Dendritic cell treated with granulocyte-macrophage colony-stimulating factor and Interleukin-4, amounts not matched to agents 40 ng/mL and 50 ng/mL, for 4 days (primary cell): Measurements from ENCODE around the gene PDGFRA.

Experiments
- H3K27ac Mint-ChIP-seq: one replicate; pipeline ENCODE4 v1.8.0; 2022; ENCODE audit warnings: mild to moderate bottlenecking, mixed read lengths
- H3K27me3 Mint-ChIP-seq: one replicate; pipeline ENCODE4 v1.8.0; 2022; ENCODE audit warnings: mild to moderate bottlenecking, mixed read lengths
- H3K36me3 Mint-ChIP-seq: one replicate; pipeline ENCODE4 v1.8.0; 2022; ENCODE audit warnings: low read depth, mixed read lengths
- H3K4me1 Mint-ChIP-seq: one replicate; pipeline ENCODE4 v1.8.0; 2022; ENCODE audit warnings: low read depth, mixed read lengths
- H3K4me3 Mint-ChIP-seq: one replicate; pipeline ENCODE4 v1.8.0; 2022; ENCODE audit warnings: mild to moderate bottlenecking, moderate library complexity, mixed read lengths
- H3K9me3 Mint-ChIP-seq: one replicate; pipeline ENCODE4 v1.8.0; 2022; ENCODE audit warnings: mixed read lengths
- intact Hi-C: fragments of 100-400 bp; cut with micrococcal nuclease; formaldehyde crosslinking; loops from one replicate; pipeline ENCODE4 v1.15.0; 2022

Gene PDGFRA

GRCh38 chr4:54217642-54218495 lies 11.2 kb upstream of the PDGFRA start:
- H3K27ac Mint-ChIP-seq = no peak overlapping the region
- H3K4me3 Mint-ChIP-seq = peak overlapping the region; percentile 52
- no peaks in the 10 kb centered on the region for H3K36me3 Mint-ChIP-seq
- intact Hi-C loops = loop anchor here (1.0 to 5.0 kb wide), 4 partner anchors 288 to 1021 kb away; no protein-coding TSS in a partner anchor
- peaks cover 11% of the 10 kb centered on the region for H3K4me1 Mint-ChIP-seq
- H3K9me3 Mint-ChIP-seq = no peaks in the 10 kb centered on the region
- H3K27me3 Mint-ChIP-seq = peaks cover 65% of the 10 kb centered on the region

GRCh38 chr4:54218736-54219135 lies 10.4 kb upstream of the PDGFRA start:
- intact Hi-C loops = loop anchor here (5.0 kb wide), 2 partner anchors 511 to 1021 kb away; no protein-coding TSS in a partner anchor
- peaks cover 5% of the 10 kb centered on the region for H3K4me1 Mint-ChIP-seq
- H3K27me3 Mint-ChIP-seq = peaks cover 67% of the 10 kb centered on the region
- no peak overlapping the region for H3K27ac Mint-ChIP-seq
- H3K4me3 Mint-ChIP-seq = no peak overlapping the region
- H3K36me3 Mint-ChIP-seq = no peaks in the 10 kb centered on the region
- H3K9me3 Mint-ChIP-seq = no peaks in the 10 kb centered on the region

GRCh38 chr4:54224996-54225597 lies 4.0 kb upstream of the PDGFRA start:
- Mint-ChIP-seq H3K27me3 (peaks cover 94% of the 10 kb centered on the region), H3K9me3 (no peaks in the 10 kb centered on the region), H3K4me1 (peaks cover 45% of the 10 kb centered on the region), H3K4me3 (no peak overlapping the region), H3K27ac (no peak overlapping the region), H3K36me3 (no peaks in the 10 kb centered on the region)
- intact Hi-C loops = no loop called here

GRCh38 chr4:54225598-54226403 lies 3.3 kb upstream of the PDGFRA start:
- no peaks in the 10 kb centered on the region for H3K9me3 Mint-ChIP-seq
- peaks cover 52% of the 10 kb centered on the region for H3K4me1 Mint-ChIP-seq
- intact Hi-C loops = loop anchor here (2.0 kb wide), 1 partner anchor 319 kb away; no protein-coding TSS in a partner anchor
- peaks cover 96% of the 10 kb centered on the region for H3K27me3 Mint-ChIP-seq
- H3K36me3 Mint-ChIP-seq = no peaks in the 10 kb centered on the region
- peak overlapping the region; percentile 67 for H3K4me3 Mint-ChIP-seq
- H3K27ac Mint-ChIP-seq = no peak overlapping the region

GRCh38 chr4:54226404-54227255 lies 2.5 kb upstream of the PDGFRA start:
- no peak overlapping the region for H3K27ac Mint-ChIP-seq
- H3K4me3 Mint-ChIP-seq = peak overlapping the region; percentile 67
- no peaks in the 10 kb centered on the region for H3K36me3 Mint-ChIP-seq
- H3K27me3 Mint-ChIP-seq = peaks cover 99% of the 10 kb centered on the region
- no peaks in the 10 kb centered on the region for H3K9me3 Mint-ChIP-seq
- intact Hi-C loops = loop anchor here (2.0 kb wide), 1 partner anchor 320 kb away; no protein-coding TSS in a partner anchor
- peaks cover 60% of the 10 kb centered on the region for H3K4me1 Mint-ChIP-seq

GRCh38 chr4:54227256-54228055 lies 1.6 kb upstream of the PDGFRA start:
- H3K4me1 Mint-ChIP-seq = peaks cover 69% of the 10 kb centered on the region
- peaks cover 100% of the 10 kb centered on the region for H3K27me3 Mint-ChIP-seq
- H3K36me3 Mint-ChIP-seq = no peaks in the 10 kb centered on the region
- no peak overlapping the region for H3K27ac Mint-ChIP-seq
- H3K4me3 Mint-ChIP-seq = peak overlapping the region; percentile 67
- intact Hi-C loops = loop anchor here (2.0 kb wide), 1 partner anchor 321 kb away; no protein-coding TSS in a partner anchor
- H3K9me3 Mint-ChIP-seq = no peaks in the 10 kb centered on the region

GRCh38 chr4:54228056-54228527 lies 1.0 kb upstream of the PDGFRA start:
- Mint-ChIP-seq H3K4me1 (peaks cover 69% of the 10 kb centered on the region), H3K4me3 (peak overlapping the region; percentile 5), H3K36me3 (no peaks in the 10 kb centered on the region), H3K9me3 (no peaks in the 10 kb centered on the region), H3K27ac (no peak overlapping the region), H3K27me3 (peaks cover 100% of the 10 kb centered on the region)
- intact Hi-C loops = no loop called here

- peaks cover 73% of the 10 kb centered on the region for H3K4me1 Mint-ChIP-seq
- intact Hi-C loops = no loop called here
- no peak overlapping the region for H3K4me3 Mint-ChIP-seq
- H3K9me3 Mint-ChIP-seq = no peaks in the 10 kb centered on the region
- no peaks in the 10 kb centered on the region for H3K36me3 Mint-ChIP-seq
- peaks cover 100% of the 10 kb centered on the region for H3K27me3 Mint-ChIP-seq
- no peak overlapping the region for H3K27ac Mint-ChIP-seq
Observed at GRCh38 chr4:54228546-54228945, 547 bp upstream of the PDGFRA start.

GRCh38 chr4:54229631-54230483 lies 764 bp downstream of the PDGFRA start:
- intact Hi-C loops = loop anchor here (5.0 to 10.0 kb wide), 6 partner anchors 523 to 1683 kb away; partner anchors contain the start of gene FIP1L1
- H3K27me3 Mint-ChIP-seq = peaks cover 98% of the 10 kb centered on the region
- no peaks in the 10 kb centered on the region for H3K36me3 Mint-ChIP-seq
- no peak overlapping the region for H3K27ac Mint-ChIP-seq
- peaks cover 79% of the 10 kb centered on the region for H3K4me1 Mint-ChIP-seq
- H3K4me3 Mint-ChIP-seq = peak overlapping the region; percentile 22
- H3K9me3 Mint-ChIP-seq = no peaks in the 10 kb centered on the region

GRCh38 chr4:54230484-54231418 lies 1.7 kb downstream of the PDGFRA start:
- Mint-ChIP-seq H3K4me3 (peak overlapping the region; percentile 41), H3K9me3 (no peaks in the 10 kb centered on the region), H3K27ac (no peak overlapping the region), H3K27me3 (peaks cover 95% of the 10 kb centered on the region), H3K36me3 (no peaks in the 10 kb centered on the region), H3K4me1 (peaks cover 75% of the 10 kb centered on the region)
- intact Hi-C loops = loop anchor here (5.0 to 10.0 kb wide), 6 partner anchors 523 to 1683 kb away; partner anchors contain the start of gene FIP1L1

GRCh38 chr4:54231419-54231767 lies 2.3 kb downstream of the PDGFRA start:
- H3K27ac Mint-ChIP-seq = no peak overlapping the region
- intact Hi-C loops = loop anchor here (5.0 to 10.0 kb wide), 6 partner anchors 524 to 1684 kb away; partner anchors contain the start of gene FIP1L1
- H3K4me1 Mint-ChIP-seq = peaks cover 68% of the 10 kb centered on the region
- H3K36me3 Mint-ChIP-seq = no peaks in the 10 kb centered on the region
- H3K9me3 Mint-ChIP-seq = no peaks in the 10 kb centered on the region
- H3K27me3 Mint-ChIP-seq = peaks cover 92% of the 10 kb centered on the region
- H3K4me3 Mint-ChIP-seq = no peak overlapping the region
